Muscle of back (tissue), 11 donors: ENCODE data around the gene CLEC2L. TPM values are rescaled to one million over a fixed set of nuclear protein-coding genes. Genes with fewer than 3 reads are reported as not detected.
A peak's percentile ranks its signal among the peaks of the same experiment; 100 is the strongest.
"Not testable (repeated sequence)": the region's sequence is repeated elsewhere in the genome, so short reads cannot be mapped to it uniquely, and the experiment has no call there.

Experiments used
- DNase-seq, 3 donors: peaks; one replicate each; pipeline versions ENCODE4 v3.0.0 to v3.0.0-alpha.2; 2013
- polyA plus RNA-seq, 10 donors: library from polyadenylated mRNA; unstranded; fragments of 120-200 nt; gene quantifications; one replicate each; pipeline ENCODE4 v1.2.1, GENCODE V29; 2013; ENCODE audit not compliant: insufficient read length in 10 of 10

Gene CLEC2L
- polyA plus RNA-seq, 10 donors, result 1.3 to 3.5 (median 2.0) TPM

- DNase-seq, result not testable (repeated sequence)
These were observed 30.7 kb downstream of the CLEC2L start for GRCh38 chr7:139553991-139554700.

DNA sequence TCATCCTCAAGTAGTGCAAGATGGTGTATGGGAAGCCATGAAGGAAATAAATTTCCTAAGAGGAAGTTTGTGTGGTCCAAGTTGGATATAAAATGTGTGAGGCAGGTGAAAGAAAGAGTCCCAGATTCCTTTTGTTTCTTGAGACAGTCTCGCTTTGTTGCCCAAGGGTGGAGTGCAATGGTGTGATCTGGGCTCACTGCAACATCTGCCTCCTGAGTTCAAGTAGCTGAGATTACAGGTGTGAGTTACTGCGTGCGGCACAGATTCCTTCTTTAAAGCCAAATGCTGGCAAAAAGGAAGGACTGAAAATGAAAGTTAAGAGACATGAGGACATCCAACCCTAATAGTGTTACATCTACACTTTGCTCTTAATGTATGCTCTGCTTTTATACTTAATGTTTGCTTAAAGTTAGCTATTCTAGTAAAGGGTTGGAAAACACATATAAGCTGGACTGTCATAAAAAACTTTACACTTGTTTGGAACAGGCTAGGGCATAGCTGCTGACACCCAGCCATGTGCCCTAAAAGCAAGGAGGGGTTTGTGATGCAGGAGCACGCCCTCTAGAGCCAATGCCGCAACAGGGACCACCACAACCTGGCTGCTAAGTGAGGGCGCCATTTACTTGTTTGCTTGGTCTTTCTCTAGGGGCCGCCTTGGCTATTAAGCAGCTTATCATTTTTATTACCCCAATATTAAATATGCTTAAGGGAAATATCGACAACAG lies 34.5 kb downstream of the CLEC2L start:
- no peak for DNase-seq

- no peak for DNase-seq
These were observed 36.0 kb downstream of the CLEC2L start for GRCh38 chr7:139559364-139560105.

GRCh38 chr7:139560199-139560598 lies 36.7 kb downstream of the CLEC2L start:
- DNase-seq, result no peak

DNA sequence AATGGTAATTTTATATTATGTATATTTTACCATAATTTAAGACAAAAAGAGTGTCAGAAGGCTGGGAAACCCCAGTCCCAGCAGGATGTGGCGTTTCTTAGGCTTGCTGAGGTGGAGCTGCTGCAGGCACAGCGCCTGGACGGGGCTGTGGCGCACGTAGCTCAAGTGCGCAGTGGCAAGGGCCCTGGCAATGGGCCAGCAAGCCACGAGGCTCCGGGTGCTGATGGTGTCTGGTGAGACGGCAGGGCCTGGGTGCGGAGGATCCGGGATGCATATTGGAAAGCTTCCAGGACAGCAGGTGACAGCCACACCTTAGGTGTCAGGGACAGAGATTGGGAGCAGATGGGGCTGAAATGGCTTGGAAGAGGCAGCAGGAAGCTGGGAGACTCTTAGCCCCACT lies 37.2 kb downstream of the CLEC2L start:
- DNase-seq, result no peak

DNA sequence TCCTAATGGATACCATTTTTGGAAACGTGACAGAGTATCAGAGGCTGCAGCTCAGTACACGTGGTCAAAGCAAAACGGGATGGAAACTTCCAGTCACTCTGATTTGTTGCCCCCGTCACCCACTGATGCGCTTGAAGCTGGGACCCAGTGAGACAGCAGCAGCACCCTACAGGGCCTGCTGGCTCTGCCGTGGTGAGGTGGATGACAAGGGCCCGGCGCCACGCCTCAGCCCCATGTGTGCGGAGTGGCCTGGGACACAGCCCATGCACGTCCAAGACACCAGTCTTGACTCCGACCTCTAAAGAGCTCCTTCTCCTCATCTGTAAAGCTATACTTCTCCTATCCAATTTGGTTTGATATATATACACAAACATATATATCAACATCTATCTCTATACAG lies 39.0 kb downstream of the CLEC2L start:
- DNase-seq, result no peak

GRCh38 chr7:139562961-139563565 lies 39.6 kb downstream of the CLEC2L start:
- no peak for DNase-seq

GRCh38 chr7:139563856-139564255 lies 40.4 kb downstream of the CLEC2L start:
- DNase-seq, result no peak

- DNase-seq, result no peak
These were observed 42.6 kb downstream of the CLEC2L start for GRCh38 chr7:139566075-139566474.

- no peak for DNase-seq
These were observed 43.5 kb downstream of the CLEC2L start for GRCh38 chr7:139566736-139567646.

DNA sequence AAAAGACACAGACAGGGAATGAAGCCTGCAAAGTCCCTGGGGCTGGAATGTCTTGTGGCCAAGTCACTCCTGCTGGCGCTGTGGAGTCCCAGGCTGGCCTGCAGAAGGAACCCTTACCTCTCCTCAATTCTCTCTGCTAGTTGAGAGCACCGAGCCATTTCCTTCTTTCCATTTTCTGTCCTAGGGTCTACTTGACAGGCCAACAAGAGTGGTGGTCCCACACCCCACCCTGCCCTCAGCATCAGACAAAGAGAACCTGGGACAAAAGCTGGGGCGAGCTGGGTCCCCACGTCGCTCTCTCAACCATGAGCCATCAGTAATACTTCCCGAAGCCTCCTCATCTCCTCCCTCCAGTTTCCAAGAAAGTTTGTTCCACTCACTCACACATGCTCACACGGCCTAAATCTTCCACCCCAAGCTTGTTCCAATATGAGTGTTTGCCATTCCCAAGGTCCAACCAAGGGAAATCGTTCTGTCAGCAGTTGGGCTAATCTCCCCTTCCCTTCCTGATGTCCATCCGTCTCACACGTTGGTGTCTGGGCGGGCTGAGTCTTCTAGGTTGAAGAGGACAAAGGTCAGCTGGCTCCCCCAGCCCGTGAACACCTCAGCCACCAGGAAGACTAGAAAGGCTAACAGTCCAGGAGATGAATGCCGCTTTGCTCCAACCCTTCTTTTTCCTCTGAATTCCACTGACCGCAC lies 44.3 kb downstream of the CLEC2L start:
- DNase-seq, result no peak

DNA sequence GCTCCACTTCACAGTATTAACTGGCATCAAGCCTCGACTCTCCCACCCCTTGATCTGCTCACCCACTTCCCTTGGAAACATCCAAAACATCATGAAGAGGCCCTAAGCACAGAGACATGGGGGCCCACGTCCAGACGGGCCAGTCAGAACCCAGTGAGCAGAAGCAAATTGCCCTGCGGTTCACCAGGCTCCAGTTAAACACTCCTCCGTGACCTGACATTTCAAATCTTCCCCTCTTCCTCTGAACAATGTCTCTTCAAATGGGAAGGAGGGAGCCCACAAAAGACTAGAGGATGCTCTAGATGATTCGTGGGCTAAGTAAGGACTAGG lies 44.8 kb downstream of the CLEC2L start:
- no peak for DNase-seq

GRCh38 chr7:139568813-139569490 lies 45.5 kb downstream of the CLEC2L start:
- no peak for DNase-seq

GRCh38 chr7:139570119-139570518 lies 46.6 kb downstream of the CLEC2L start:
- peak; percentile 14 to 47 (median 27) for DNase-seq

- no peak for DNase-seq
These were observed 47.1 kb downstream of the CLEC2L start for GRCh38 chr7:139570626-139571025.

GRCh38 chr7:139571190-139571589 lies 47.7 kb downstream of the CLEC2L start:
- no peak for DNase-seq

GRCh38 chr7:139571651-139572050 lies 48.2 kb downstream of the CLEC2L start:
- DNase-seq, result no peak

DNA sequence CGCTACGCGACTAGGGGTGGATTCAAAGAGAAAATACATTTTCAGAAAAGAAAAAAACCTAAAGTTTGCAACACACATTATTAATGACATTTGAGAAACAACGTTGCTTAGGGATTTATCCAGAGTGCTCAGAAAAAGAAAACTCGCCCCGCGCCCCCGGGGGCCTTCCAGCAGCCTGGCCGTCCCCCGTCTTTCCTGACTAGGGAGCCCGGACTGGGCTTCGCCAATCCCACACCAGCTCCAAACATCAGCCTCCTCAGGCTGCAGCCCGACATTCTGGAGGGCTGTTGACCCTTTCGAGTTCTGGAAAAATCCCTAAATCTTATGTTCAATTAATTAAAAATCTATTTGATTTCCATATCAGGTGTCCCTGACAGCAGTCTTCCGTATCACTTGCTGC lies 48.6 kb downstream of the CLEC2L start:
- no peak for DNase-seq

DNA sequence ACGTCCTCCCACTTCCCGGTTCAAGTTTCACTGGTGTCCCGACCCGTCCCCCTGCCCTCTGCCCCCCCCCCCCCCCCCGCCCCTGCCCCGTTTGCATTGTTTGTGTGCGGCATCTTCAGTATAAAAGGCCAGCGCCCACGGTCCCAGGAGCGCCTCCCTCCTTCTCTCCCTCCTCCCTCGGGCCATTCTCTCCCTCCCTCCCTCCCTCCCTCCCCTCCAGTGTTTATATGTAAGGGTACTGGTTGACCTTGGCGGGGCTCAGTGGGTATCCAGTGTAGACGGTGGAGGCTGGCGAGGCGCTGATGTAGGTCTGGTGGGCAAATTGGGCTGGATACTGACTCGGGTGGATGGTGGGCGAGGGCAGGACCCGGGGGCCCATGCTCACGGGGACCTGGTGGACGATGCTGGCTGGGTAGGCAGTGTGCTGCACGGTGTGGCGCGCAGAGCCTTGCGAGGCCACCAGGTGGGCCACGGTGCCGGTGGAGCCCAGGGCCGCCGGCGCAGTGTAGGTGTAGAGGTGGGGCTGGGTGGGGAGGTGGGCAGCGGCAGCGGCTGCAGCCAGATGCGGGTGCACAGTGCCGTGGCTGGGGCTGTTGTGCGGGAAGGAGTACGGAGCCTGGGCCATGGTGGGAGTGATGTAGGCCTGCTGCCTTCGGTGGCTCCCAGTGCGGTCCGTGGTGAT lies 49.4 kb downstream of the CLEC2L start:
- no peak for DNase-seq

GRCh38 chr7:139573871-139574270 lies 50.4 kb downstream of the CLEC2L start:
- DNase-seq, result no peak
